ENCODE results near the gene TBC1D22A. TPM values are rescaled to one million over a fixed set of nuclear protein-coding genes. Genes with fewer than 3 reads are reported as not detected.

The TBC1D22A gene
- polyA plus RNA-seq, 1 of the 3 experiments (the other 2 are of a cell fraction) = 16.5 TPM

GRCh38 chr22:46801826-46802607 lies 39.6 kb downstream of the TBC1D22A start:
- 95% methylated on average over 16 of the region's 20 CpGs for WGBS (ENCODE audit: low lambda C conversion rate)
- Histone ChIP-seq H3K9me2 (no peaks in the 10 kb centered on the region), H4K20me1 (ENCODE audit: insufficient read depth) (peaks cover 17% of the 10 kb centered on the region), H3K27ac (ENCODE audit: low read depth in 2 of 2, low read length in 1 of 2) (no peak overlapping the region), H3K79me2 (ENCODE audit: insufficient read depth) (peaks cover 8% of the 10 kb centered on the region; the same call in 1 of the 2 replicates), H3K4me1 (ENCODE audit: control insufficient read depth in 1 of 2, insufficient read depth in 2 of 2, low read depth in 1 of 2, low read length in 1 of 2) (peaks cover 0 to 3% of the 10 kb centered on the region in 2 experiments; a peak in 1 of 4 replicates), H3K9me3 (no peaks in the 10 kb centered on the region), H2AFZ (ENCODE audit: low read depth) (no peak overlapping the region), H3K9ac (no peak overlapping the region), H3K4me3 (ENCODE audit: low read depth in 2 of 2, low read length in 1 of 2) (no peak overlapping the region), H3K4me2 (no peak overlapping the region), H3K27me3 (ENCODE audit: insufficient read depth) (no peaks in the 10 kb centered on the region), H3K36me3 (replicated peaks in 1 of 2; ENCODE audit: control insufficient read depth in 1 of 2, insufficient read depth in 2 of 2, low read length in 1 of 2) (peaks cover 12 to 28% of the 10 kb centered on the region in 2 experiments), H3F3A (replicated peaks; ENCODE audit: insufficient read depth) (peaks cover 6% of the 10 kb centered on the region)
- CTCF ChIA-PET = interaction anchor here (0.6 to 2.9 kb wide), 14 partner anchors 9 to 1691 kb away, joined by 3 to 26 read pairs (median 4); no protein-coding TSS in a partner anchor
- TF ChIP-seq MXI1 (IDR thresholded peaks at IDR 0.05; ENCODE audit: low read depth, low read length) (no peak), FOSL2 (IDR thresholded peaks at IDR 0.05; ENCODE audit: borderline replicate concordance, low read depth) (no peak), PBX3 (IDR thresholded peaks at IDR 0.05) (no peak), REST (IDR thresholded peaks at IDR 0.05; ENCODE audit: low read depth, low read length) (no peak), FOXM1 (IDR thresholded peaks at IDR 0.05; ENCODE audit: low read depth) (no peak), TCF12 (IDR thresholded peaks at IDR 0.05) (no peak), SMC3 (IDR thresholded peaks at IDR 0.05; ENCODE audit: low read depth, low read length) (no peak), GATA2 (CRISPR knock-in tag; IDR thresholded peaks at IDR 0.05) (no peak)
- POLR2A ChIA-PET = no interaction called here
- no peak for DNase-seq

- DNase-seq = no peak
- ChIA-PET POLR2A (no interaction called here), CTCF (interaction anchor here (0.6 to 2.9 kb wide), 26 partner anchors 8 to 1690 kb away, joined by 3 to 26 read pairs (median 5); no protein-coding TSS in a partner anchor)
- Histone ChIP-seq H3K9me3 (no peaks in the 10 kb centered on the region), H3K27me3 (ENCODE audit: insufficient read depth) (no peaks in the 10 kb centered on the region), H3K79me2 (ENCODE audit: insufficient read depth) (peaks cover 8% of the 10 kb centered on the region; the same call in 1 of the 2 replicates), H3K4me2 (no peak overlapping the region), H3K27ac (ENCODE audit: low read depth in 2 of 2, low read length in 1 of 2) (no peak overlapping the region), H3F3A (replicated peaks; ENCODE audit: insufficient read depth) (peaks cover 6% of the 10 kb centered on the region), H4K20me1 (ENCODE audit: insufficient read depth) (peaks cover 17% of the 10 kb centered on the region), H3K4me3 (ENCODE audit: low read depth in 2 of 2, low read length in 1 of 2) (no peak overlapping the region), H3K9me2 (no peaks in the 10 kb centered on the region), H2AFZ (ENCODE audit: low read depth) (no peak overlapping the region), H3K36me3 (replicated peaks in 1 of 2; ENCODE audit: control insufficient read depth in 1 of 2, insufficient read depth in 2 of 2, low read length in 1 of 2) (peaks cover 14 to 28% of the 10 kb centered on the region in 2 experiments), H3K9ac (no peak overlapping the region), H3K4me1 (ENCODE audit: control insufficient read depth in 1 of 2, insufficient read depth in 2 of 2, low read depth in 1 of 2, low read length in 1 of 2) (peaks cover 0 to 3% of the 10 kb centered on the region in 2 experiments; a peak in 1 of 4 replicates)
- whole genome bisulfite sequencing (ENCODE audit: low lambda C conversion rate) = 91% methylated on average over 13 of the region's 13 CpGs
- TF ChIP-seq TAF1 (IDR thresholded peaks at IDR 0.05; ENCODE audit: borderline replicate concordance, low read depth, low read length) = no peak
- no peak for TF ChIP-seq TCF12 (IDR thresholded peaks at IDR 0.05)
- no peak for TF ChIP-seq RXRA (IDR thresholded peaks at IDR 0.05; ENCODE audit: borderline replicate concordance, low read depth)
- no peak for TF ChIP-seq POLR2AphosphoS5 (IDR thresholded peaks at IDR 0.05; ENCODE audit: low read depth, low read length)
Observed at GRCh38 chr22:46802608-46803027, 40.2 kb downstream of the TBC1D22A start.
